ENCODE results near the gene KRTAP5-4.
"Not testable (repeated sequence)": the region's sequence is repeated elsewhere in the genome, so short reads cannot be mapped to it uniquely, and the experiment has no call there.

Gene KRTAP5-4

GRCh38 chr11:1597994-1598380 lies 24.0 kb downstream of the KRTAP5-4 start, which contains the start of gene KRTAP5-2:
Gene KRTAP5-2 (minus strand): TSS chr11:1598294. CDS start chr11:1598250, 44 bp downstream.
- DNase-seq (ENCODE audit: low read depth, low spot score): no peak
- POLR2A ChIA-PET: no interaction called here
- no peak within 1 kb of the TSS for H3K4me3 ChIP-seq (ENCODE audit: low read depth, low read length)
- CTCF ChIA-PET: interaction anchor here (0.6 to 10.7 kb wide), 11 partner anchors 9 to 470 kb away, joined by 3 to 103 read pairs (median 4); no protein-coding TSS in a partner anchor
- TF ChIP-seq CTCF (IDR thresholded peaks at IDR 0.05; ENCODE audit: insufficient read depth, low read length, missing control alignments): no peak

- ChIA-PET POLR2A (no interaction called here), CTCF (interaction anchor here (0.6 to 10.7 kb wide), 15 partner anchors 8 to 469 kb away, joined by 3 to 103 read pairs (median 4); partner anchors contain the start of gene KRTAP5-1)
- H3K4me3 ChIP-seq (ENCODE audit: low read depth, low read length): no peak overlapping the region
- DNase-seq (ENCODE audit: low read depth, low spot score): no peak
- no peak for TF ChIP-seq CTCF (IDR thresholded peaks at IDR 0.05; ENCODE audit: insufficient read depth, low read length, missing control alignments)
Measured at GRCh38 chr11:1597331-1597993, 24.5 kb downstream of the KRTAP5-4 start.

- POLR2A ChIA-PET; DNase-seq (ENCODE audit: low read depth, low spot score); H3K4me3 ChIP-seq (ENCODE audit: low read depth, low read length): not testable (repeated sequence)
- CTCF ChIA-PET: interaction anchor here (0.9 to 10.7 kb wide), 13 partner anchors 8 to 405 kb away, joined by 3 to 103 read pairs (median 15); partner anchors contain the start of gene KRTAP5-1
Measured at GRCh38 chr11:1596576-1597121, 25.3 kb downstream of the KRTAP5-4 start.

- POLR2A ChIA-PET; H3K4me3 ChIP-seq (ENCODE audit: low read depth, low read length); DNase-seq (ENCODE audit: low read depth, low spot score): not testable (repeated sequence)
- CTCF ChIA-PET: interaction anchor here (0.7 to 10.7 kb wide), 19 partner anchors 7 to 555 kb away, joined by 3 to 103 read pairs (median 7); partner anchors contain the start of gene KRTAP5-1
Measured at GRCh38 chr11:1595994-1596575, 25.9 kb downstream of the KRTAP5-4 start.

GRCh38 chr11:1592628-1593027 lies 29.3 kb downstream of the KRTAP5-4 start:
- H3K4me3 ChIP-seq (ENCODE audit: low read depth, low read length): no peak overlapping the region
- ChIA-PET POLR2A (interaction anchor here (0.7 kb wide), 1 partner anchor 357 kb away, joined by 3 read pairs; no protein-coding TSS in a partner anchor), CTCF (interaction anchor here (0.8 to 10.7 kb wide), 3 partner anchors 18 to 60 kb away, joined by 3 to 103 read pairs (median 49); no protein-coding TSS in a partner anchor)
- TF ChIP-seq CTCF (IDR thresholded peaks at IDR 0.05; ENCODE audit: insufficient read depth, low read length, missing control alignments): no peak
- no peak for DNase-seq (ENCODE audit: low read depth, low spot score)

GRCh38 chr11:1589996-1590395 lies 31.9 kb downstream of the KRTAP5-4 start:
- TF ChIP-seq CTCF (IDR thresholded peaks at IDR 0.05; ENCODE audit: insufficient read depth, low read length, missing control alignments): no peak
- ChIA-PET CTCF (interaction anchor here (2.2 to 10.7 kb wide), 2 partner anchors 7 to 15 kb away, joined by 8 to 103 read pairs; no protein-coding TSS in a partner anchor), POLR2A (no interaction called here)
- H3K4me3 ChIP-seq (ENCODE audit: low read depth, low read length): no peak overlapping the region
- DNase-seq (ENCODE audit: low read depth, low spot score): no peak

- H3K4me3 ChIP-seq (ENCODE audit: low read depth, low read length); DNase-seq (ENCODE audit: low read depth, low spot score); POLR2A ChIA-PET: not testable (repeated sequence)
- CTCF ChIA-PET: interaction anchor here (1.1 to 10.7 kb wide), 6 partner anchors 8 to 64 kb away, joined by 4 to 103 read pairs (median 8); no protein-coding TSS in a partner anchor
Measured at GRCh38 chr11:1589191-1589963, 32.6 kb downstream of the KRTAP5-4 start.

Data from AG04449 (cell line).